Vagina (tissue), 2 donors: ENCODE data around the gene SCN8A. TPM values are rescaled to one million over a fixed set of nuclear protein-coding genes. Genes with fewer than 3 reads are reported as not detected.

Source experiments
- DNase-seq, 2 donors: peaks; one replicate each; pipeline ENCODE4 v3.0.0-alpha.2; 2017; ENCODE audit errors: extremely low spot score in 2 of 2
- H3K27ac ChIP-seq: fragments of 200-600 bp; sonication (generic); one replicate; pipeline ENCODE4 v1.5.1; 2019
- H3K27me3 ChIP-seq: fragments of 200-600 bp; sonication (generic); one replicate; pipeline ENCODE4 v1.5.1; 2019
- H3K36me3 ChIP-seq, 2 donors: fragments of 200-600 bp; sonication (generic); one replicate each; pipeline ENCODE4 v1.5.1; 2017 to 2019
- H3K4me1 ChIP-seq: fragments of 200-600 bp; sonication (generic); one replicate; pipeline ENCODE4 v1.5.1; 2019
- H3K4me3 ChIP-seq, 2 donors: fragments of 200-600 bp; sonication (generic); 1 replicate in 1 of 2; 2 replicates in 1 of 2; pipeline ENCODE4 v1.5.1; 2016 to 2019
- H3K9me3 ChIP-seq: fragments of 200-600 bp; sonication (generic); one replicate; pipeline ENCODE4 v1.5.1; 2019
- CTCF ChIP-seq, 3 experiments: fragments of 450-650 bp in 2 of 3; fragments of 200-600 bp in 1 of 3; sonication (generic) in 1 of 3; IDR thresholded peaks; one replicate each; pipeline ENCODE4 v1.5.1; 2017 to 2019; ENCODE audit warnings: antibody characterized with exemption in 3 of 3, mild to moderate bottlenecking in 2 of 3, moderate library complexity in 2 of 3
- POLR2A ChIP-seq, 2 donors: fragments of 450-650 bp; IDR thresholded peaks; one replicate each; pipeline ENCODE4 v1.6.1; 2017; ENCODE audit warnings: antibody characterized with exemption in 2 of 2, mild to moderate bottlenecking in 2 of 2, moderate library complexity in 2 of 2
- POLR2AphosphoS5 ChIP-seq, 2 donors: sonication (generic); formaldehyde crosslinking; IDR thresholded peaks; one replicate each; pipeline ENCODE4 v1.9.0; 2017; ENCODE audit warnings: antibody characterized with exemption in 2 of 2, mild to moderate bottlenecking in 2 of 2, low read depth in 1 of 2; ENCODE audit not compliant: insufficient read depth in 1 of 2
- intact Hi-C: fragments of 100-400 bp; cut with DNase I; formaldehyde crosslinking; loops from one replicate; pipeline ENCODE4 v1.15.1; 2023
- total RNA-seq: library from RNA; depleted of rRNA; stranded (reverse); fragments of >200 nt; gene quantifications from one replicate; pipeline ENCODE4 v1.2.3, GENCODE V29; 2016

Gene SCN8A
- total RNA-seq, 1 donor from 2014 or later, result 3.7 TPM

- Histone ChIP-seq H3K4me1 (no peaks in the 10 kb centered on the region), H3K4me3 (no peak overlapping the region), H3K36me3 (no peaks in the 10 kb centered on the region), H3K27ac (no peak overlapping the region), H3K9me3 (no peaks in the 10 kb centered on the region), H3K27me3 (no peaks in the 10 kb centered on the region)
- intact Hi-C loops, result loop anchor here (5.0 kb wide), 1 partner anchor 876 kb away; no protein-coding TSS in a partner anchor
- no peak for TF ChIP-seq POLR2A (IDR thresholded peaks at IDR 0.05)
- TF ChIP-seq CTCF (IDR thresholded peaks at IDR 0.05), result no peak
- no peak for TF ChIP-seq POLR2AphosphoS5 (IDR thresholded peaks at IDR 0.05; ENCODE audit: insufficient read depth in 1 of 2, low read depth in 1 of 2)
- DNase-seq, result no peak
Observed at GRCh38 chr12:51666696-51667095, 75.7 kb downstream of the SCN8A start.

- no peaks in the 10 kb centered on the region for H3K36me3 ChIP-seq
- no peak overlapping the region for H3K4me3 ChIP-seq
- no peak for DNase-seq
- intact Hi-C loops, result loop anchor here (5.0 kb wide), 1 partner anchor 875 kb away; no protein-coding TSS in a partner anchor
- no peaks in the 10 kb centered on the region for H3K9me3 ChIP-seq
- TF ChIP-seq POLR2AphosphoS5 (IDR thresholded peaks at IDR 0.05; ENCODE audit: insufficient read depth in 1 of 2, low read depth in 1 of 2), result no peak
- no peaks in the 10 kb centered on the region for H3K27me3 ChIP-seq
- no peaks in the 10 kb centered on the region for H3K4me1 ChIP-seq
- H3K27ac ChIP-seq, result no peak overlapping the region
Observed at GRCh38 chr12:51667269-51667668, 76.2 kb downstream of the SCN8A start.

- no peaks in the 10 kb centered on the region for H3K9me3 ChIP-seq
- H3K36me3 ChIP-seq, result no peaks in the 10 kb centered on the region
- TF ChIP-seq POLR2AphosphoS5 (IDR thresholded peaks at IDR 0.05; ENCODE audit: insufficient read depth in 1 of 2, low read depth in 1 of 2), result no peak
- no peak for TF ChIP-seq POLR2A (IDR thresholded peaks at IDR 0.05)
- TF ChIP-seq CTCF (IDR thresholded peaks at IDR 0.05), result no peak
- no peak overlapping the region for H3K27ac ChIP-seq
- intact Hi-C loops, result loop anchor here (5.0 kb wide), 1 partner anchor 873 kb away; no protein-coding TSS in a partner anchor
- H3K4me3 ChIP-seq, result no peak overlapping the region
- H3K4me1 ChIP-seq, result no peaks in the 10 kb centered on the region
- DNase-seq, result no peak
- no peaks in the 10 kb centered on the region for H3K27me3 ChIP-seq
Observed at GRCh38 chr12:51669271-51669670, 78.2 kb downstream of the SCN8A start.

GRCh38 chr12:51669996-51670395, 79.0 kb downstream of the SCN8A start:
- Histone ChIP-seq H3K4me1 (no peaks in the 10 kb centered on the region), H3K4me3 (no peak overlapping the region), H3K36me3 (no peaks in the 10 kb centered on the region), H3K27ac (no peak overlapping the region), H3K27me3 (no peaks in the 10 kb centered on the region), H3K9me3 (no peaks in the 10 kb centered on the region)
- intact Hi-C loops, result loop anchor here (5.0 kb wide), 1 partner anchor 872 kb away; no protein-coding TSS in a partner anchor
- TF ChIP-seq POLR2AphosphoS5 (IDR thresholded peaks at IDR 0.05; ENCODE audit: insufficient read depth in 1 of 2, low read depth in 1 of 2), result no peak
- no peak for TF ChIP-seq CTCF (IDR thresholded peaks at IDR 0.05)
- no peak for TF ChIP-seq POLR2A (IDR thresholded peaks at IDR 0.05)
- no peak for DNase-seq

- no peak overlapping the region for H3K27ac ChIP-seq
- DNase-seq, result no peak
- no peaks in the 10 kb centered on the region for H3K9me3 ChIP-seq
- TF ChIP-seq POLR2A (IDR thresholded peaks at IDR 0.05), result no peak
- no peak for TF ChIP-seq POLR2AphosphoS5 (IDR thresholded peaks at IDR 0.05; ENCODE audit: insufficient read depth in 1 of 2, low read depth in 1 of 2)
- no peak for TF ChIP-seq CTCF (IDR thresholded peaks at IDR 0.05)
- intact Hi-C loops, result no loop called here
- no peaks in the 10 kb centered on the region for H3K27me3 ChIP-seq
- H3K4me1 ChIP-seq, result no peaks in the 10 kb centered on the region
- H3K36me3 ChIP-seq, result no peaks in the 10 kb centered on the region
- H3K4me3 ChIP-seq, result no peak overlapping the region
Observed at GRCh38 chr12:51672334-51672733, 81.3 kb downstream of the SCN8A start.
